ENCODE results near the gene USP31. TPM values are rescaled to one million over a fixed set of nuclear protein-coding genes. Genes with fewer than 3 reads are reported as not detected.

USP31 gene
- total and polyA plus RNA-seq, 2 of the 8 experiments (the other 6 are each of a cell fraction or from before 2014, with no cell fraction given): 6.7 to 19.0 TPM

- no peak for TF ChIP-seq CTBP2 (IDR thresholded peaks at IDR 0.05; ENCODE audit: borderline replicate concordance, insufficient read depth, insufficient read length, low read length)
- TF ChIP-seq TAF7 (optimal IDR thresholded peaks at IDR 0.05; ENCODE audit: borderline replicate concordance, low read depth, low read length): no peak
- TF ChIP-seq PHF8 (conservative IDR thresholded peaks at IDR 0.05; ENCODE audit: low read depth, low read length): no peak
Observed at GRCh38 chr16:23196539-23196938, 47.3 kb upstream of the USP31 start (continued).
